GM23338 (cell line): Measurements from ENCODE around the gene THSD4. TPM values are rescaled to one million over a fixed set of nuclear protein-coding genes. Genes with fewer than 3 reads are reported as not detected.

Experiments
- ATAC-seq: fragments of 200-7000 bp; cut with Tn5 transposase; 3 replicates; pipeline ENCODE4 v1.9.1; 2020
- DNase-seq: peaks from one replicate; pipeline ENCODE4 v3.0.0-alpha.2; 2015; ENCODE audit warnings: low spot score
- H2AFZ ChIP-seq: fragments of 200-600 bp; sonication (generic); 2 replicates; pipeline ENCODE4 v1.8.0; 2016; ENCODE audit warnings: antibody characterized with exemption, mild to moderate bottlenecking, moderate library complexity
- H3F3A ChIP-seq: fragments of 200-600 bp; sonication (generic); replicated peaks from 2 replicates; pipeline ENCODE4 v1.8.0; 2017; ENCODE audit warnings: antibody characterized with exemption, mixed run types, low read depth
- H3K27ac ChIP-seq: fragments of 200-600 bp; sonication (generic); 2 replicates; pipeline ENCODE4 v1.6.1; 2016; ENCODE audit warnings: low read depth
- H3K27me3 ChIP-seq: fragments of 200-600 bp; sonication (generic); 2 replicates; pipeline ENCODE4 v1.8.0; 2016; ENCODE audit warnings: mild to moderate bottlenecking, mixed run types, moderate library complexity; ENCODE audit not compliant: insufficient read depth
- H3K36me3 ChIP-seq: fragments of 200-600 bp; sonication (generic); 2 replicates; pipeline ENCODE4 v1.8.0; 2016; ENCODE audit warnings: mild to moderate bottlenecking; ENCODE audit not compliant: insufficient read depth
- H3K4me1 ChIP-seq: fragments of 200-600 bp; sonication (generic); 2 replicates; pipeline ENCODE4 v1.8.0; 2016; ENCODE audit warnings: mild to moderate bottlenecking, moderate library complexity; ENCODE audit not compliant: insufficient read depth
- H3K4me2 ChIP-seq: fragments of 200-600 bp; sonication (generic); 2 replicates; pipeline ENCODE4 v1.7.1; 2017; ENCODE audit warnings: mixed run types
- H3K4me3 ChIP-seq: fragments of 200-600 bp; sonication (generic); 2 replicates; pipeline ENCODE4 v1.6.1; 2016; ENCODE audit warnings: mixed run types
- H3K79me2 ChIP-seq: fragments of 200-600 bp; sonication (generic); replicated peaks from 2 replicates; pipeline ENCODE4 v1.8.0; 2017; ENCODE audit warnings: mild to moderate bottlenecking; ENCODE audit not compliant: insufficient read depth
- H3K9me2 ChIP-seq: fragments of 200-600 bp; sonication (generic); 2 replicates; pipeline ENCODE4 v1.8.0; 2017; ENCODE audit not compliant: insufficient read depth
- H4K20me1 ChIP-seq: fragments of 200-600 bp; sonication (generic); replicated peaks from 2 replicates; pipeline ENCODE4 v1.8.0; 2017; ENCODE audit warnings: mild to moderate bottlenecking; ENCODE audit not compliant: insufficient read depth
- H3K27ac Mint-ChIP-seq: 2 replicates; pipeline ENCODE4 v1.8.0; 2020; ENCODE audit warnings: inconsistent platforms, mild to moderate bottlenecking, moderate library complexity, mixed read lengths
- H3K27me3 Mint-ChIP-seq: 3 replicates; pipeline ENCODE4 v1.8.0; 2022; ENCODE audit warnings: low read depth, mild to moderate bottlenecking, moderate library complexity, mixed read lengths, inconsistent platforms; ENCODE audit not compliant: insufficient read depth, poor library complexity
- H3K36me3 Mint-ChIP-seq: 3 replicates; pipeline ENCODE4 v1.8.0; 2021; ENCODE audit warnings: low read depth, mild to moderate bottlenecking, inconsistent platforms, moderate library complexity, mixed read lengths
- H3K4me1 Mint-ChIP-seq: 3 replicates; pipeline ENCODE4 v1.8.0; 2020; ENCODE audit warnings: mild to moderate bottlenecking, inconsistent platforms, mixed read lengths
- H3K4me3 Mint-ChIP-seq: 3 replicates; pipeline ENCODE4 v1.8.0; 2021; ENCODE audit warnings: moderate library complexity, mild to moderate bottlenecking, inconsistent platforms, mixed read lengths
- H3K9me3 Mint-ChIP-seq: 3 replicates; pipeline ENCODE4 v1.8.0; 2020; ENCODE audit warnings: moderate library complexity, mild to moderate bottlenecking, inconsistent platforms, mixed read lengths
- CREB1 ChIP-seq: fragments of 250-450 bp; sonication (Bioruptor Pico); IDR thresholded peaks from 2 replicates; pipeline ENCODE4 v1.5.0; 2020; ENCODE audit warnings: low read depth, mild to moderate bottlenecking, moderate library complexity
- EZH2 ChIP-seq: fragments of 200-600 bp; sonication (generic); IDR thresholded peaks from one replicate; pipeline ENCODE4 v1.8.0; 2017; ENCODE audit warnings: antibody characterized with exemption, mild to moderate bottlenecking, low read depth; ENCODE audit not compliant: unreplicated experiment
- EZH2phosphoT487 ChIP-seq: fragments of 200-600 bp; sonication (generic); IDR thresholded peaks from one replicate; pipeline ENCODE4 v1.8.1; 2018; ENCODE audit warnings: antibody characterized with exemption; ENCODE audit not compliant: unreplicated experiment
- JUNB ChIP-seq: IDR thresholded peaks from one replicate; pipeline ENCODE4 v1.6.1; 2016; ENCODE audit warnings: antibody characterized with exemption; ENCODE audit not compliant: unreplicated experiment
- NANOG ChIP-seq: IDR thresholded peaks from 2 replicates; pipeline ENCODE4 v1.6.1; 2016; ENCODE audit warnings: antibody characterized with exemption, borderline replicate concordance
- ZNF331 ChIP-seq: fragments of 250-450 bp; sonication (Bioruptor Pico); IDR thresholded peaks from 2 replicates; pipeline ENCODE4 v1.5.0; 2020; ENCODE audit warnings: low read depth, mild to moderate bottlenecking, moderate library complexity
- polyA plus RNA-seq: library from polyadenylated mRNA; unstranded; fragments of >200 nt; fragmentation: Nextera tagmentation; extraction: Ambion mirVana; gene quantifications from 2 replicates; pipeline ENCODE4 v1.2.1, GENCODE V29; 2016
- total RNA-seq: library from RNA; depleted of rRNA; stranded (reverse); fragments of >200 nt; shearing (Covaris generic); gene quantifications from 2 replicates; pipeline ENCODE4 v1.2.3, GENCODE V29; 2014
- TF ChIP-seq, protein P1 (sequence below): fragments of 250-450 bp; sonication (Bioruptor Pico); IDR thresholded peaks from 2 replicates; pipeline ENCODE4 v1.5.0; 2020; ENCODE audit warnings: mild to moderate bottlenecking, moderate library complexity
- TF ChIP-seq, protein P2 (sequence below), 2 experiments: fragments of 200-600 bp in 1 of 2; sonication (generic) in 1 of 2; conservative IDR thresholded peaks; 2 replicates each; pipeline versions ENCODE4 v1.5.1 to v1.6.1; 2016 to 2017; ENCODE audit warnings: antibody characterized with exemption in 2 of 2, low read depth in 2 of 2, mild to moderate bottlenecking in 2 of 2, moderate library complexity in 1 of 2
- TF ChIP-seq, protein P3 (sequence below): IDR thresholded peaks from one replicate; pipeline ENCODE4 v1.6.1; 2018; ENCODE audit warnings: antibody characterized with exemption; ENCODE audit not compliant: unreplicated experiment

Gene THSD4
- total and polyA plus RNA-seq, 2 experiments from 2014 or later, result 2.0 to 7.4 TPM

DNA sequence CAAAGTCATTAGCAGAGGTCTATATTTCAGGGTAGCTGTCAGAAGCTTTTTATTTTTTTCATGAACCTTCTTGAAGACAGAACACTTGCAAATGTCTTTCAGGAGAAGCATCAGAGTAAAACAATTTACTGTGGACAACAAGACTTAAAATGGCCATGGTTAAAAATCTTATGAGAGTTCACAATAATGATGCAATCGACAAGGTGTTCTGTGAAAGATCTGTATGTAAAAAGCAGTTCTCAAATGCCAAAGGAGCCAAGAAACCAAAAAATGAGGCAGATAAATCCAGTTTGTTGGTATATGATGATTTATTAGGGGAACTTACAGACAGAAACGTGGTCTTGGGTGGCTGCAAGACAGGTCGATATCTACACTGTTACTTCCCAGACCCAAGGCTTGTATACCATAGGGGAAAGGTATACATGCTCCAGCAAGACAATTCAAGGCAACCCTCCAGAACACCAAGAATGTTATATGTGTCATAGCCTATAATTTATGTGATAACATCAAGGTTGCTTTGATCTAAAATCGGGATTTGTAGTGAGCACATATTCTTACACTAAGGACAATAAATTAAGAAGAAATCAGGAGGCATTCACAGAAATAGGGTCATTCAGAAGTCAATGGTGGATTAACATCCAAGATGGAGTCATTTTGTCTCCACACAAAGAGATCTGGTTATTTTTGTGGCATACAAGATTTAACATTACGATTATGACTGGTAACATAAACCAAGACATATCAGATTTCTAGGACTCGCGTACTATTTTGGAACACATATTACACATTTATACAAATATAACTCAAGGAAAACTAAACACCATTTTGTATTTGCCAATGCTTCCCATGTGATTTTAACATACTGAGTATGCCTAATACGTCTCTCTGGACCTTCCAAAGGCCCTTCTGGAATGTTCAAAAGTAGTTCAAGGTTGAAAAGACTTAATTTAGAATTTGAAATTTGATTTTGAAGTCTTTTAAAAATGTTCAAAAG lies 316.4 kb downstream of the THSD4 start:
- peaks cover 7% of the 10 kb centered on the region for H3K27me3 Mint-ChIP-seq
- Histone ChIP-seq H3K9me2 (no peaks in the 10 kb centered on the region), H3K4me1 (peaks cover 19% of the 10 kb centered on the region), H4K20me1 (no peaks in the 10 kb centered on the region), H3K36me3 (no peaks in the 10 kb centered on the region), H3K27ac (0 out of 2 replicates have a peak overlapping the region, but pooled peaks have one; percentile 30), H3K4me3 (no peak overlapping the region), H3K27me3 (no peaks in the 10 kb centered on the region), H2AFZ (no peak overlapping the region), H3K4me2 (no peak overlapping the region), H3F3A (no peaks in the 10 kb centered on the region), H3K79me2 (no peaks in the 10 kb centered on the region)
- no peak overlapping the region for H3K4me3 Mint-ChIP-seq
- H3K27ac Mint-ChIP-seq, result no peak overlapping the region
- no peak for DNase-seq
- peaks cover 3% of the 10 kb centered on the region; the same call in 2 of the 3 replicates for H3K36me3 Mint-ChIP-seq
- no peaks in the 10 kb centered on the region; the same call in 2 of the 3 replicates for H3K9me3 Mint-ChIP-seq
- no peak for ATAC-seq
- TF ChIP-seq EZH2 (no peak), JUNB (no peak), EZH2phosphoT487 (no peak), ZNF331 (no peak), CREB1 (CRISPR knock-in tag) (no peak), NANOG (no peak)
- TF ChIP-seq, protein P1, sequence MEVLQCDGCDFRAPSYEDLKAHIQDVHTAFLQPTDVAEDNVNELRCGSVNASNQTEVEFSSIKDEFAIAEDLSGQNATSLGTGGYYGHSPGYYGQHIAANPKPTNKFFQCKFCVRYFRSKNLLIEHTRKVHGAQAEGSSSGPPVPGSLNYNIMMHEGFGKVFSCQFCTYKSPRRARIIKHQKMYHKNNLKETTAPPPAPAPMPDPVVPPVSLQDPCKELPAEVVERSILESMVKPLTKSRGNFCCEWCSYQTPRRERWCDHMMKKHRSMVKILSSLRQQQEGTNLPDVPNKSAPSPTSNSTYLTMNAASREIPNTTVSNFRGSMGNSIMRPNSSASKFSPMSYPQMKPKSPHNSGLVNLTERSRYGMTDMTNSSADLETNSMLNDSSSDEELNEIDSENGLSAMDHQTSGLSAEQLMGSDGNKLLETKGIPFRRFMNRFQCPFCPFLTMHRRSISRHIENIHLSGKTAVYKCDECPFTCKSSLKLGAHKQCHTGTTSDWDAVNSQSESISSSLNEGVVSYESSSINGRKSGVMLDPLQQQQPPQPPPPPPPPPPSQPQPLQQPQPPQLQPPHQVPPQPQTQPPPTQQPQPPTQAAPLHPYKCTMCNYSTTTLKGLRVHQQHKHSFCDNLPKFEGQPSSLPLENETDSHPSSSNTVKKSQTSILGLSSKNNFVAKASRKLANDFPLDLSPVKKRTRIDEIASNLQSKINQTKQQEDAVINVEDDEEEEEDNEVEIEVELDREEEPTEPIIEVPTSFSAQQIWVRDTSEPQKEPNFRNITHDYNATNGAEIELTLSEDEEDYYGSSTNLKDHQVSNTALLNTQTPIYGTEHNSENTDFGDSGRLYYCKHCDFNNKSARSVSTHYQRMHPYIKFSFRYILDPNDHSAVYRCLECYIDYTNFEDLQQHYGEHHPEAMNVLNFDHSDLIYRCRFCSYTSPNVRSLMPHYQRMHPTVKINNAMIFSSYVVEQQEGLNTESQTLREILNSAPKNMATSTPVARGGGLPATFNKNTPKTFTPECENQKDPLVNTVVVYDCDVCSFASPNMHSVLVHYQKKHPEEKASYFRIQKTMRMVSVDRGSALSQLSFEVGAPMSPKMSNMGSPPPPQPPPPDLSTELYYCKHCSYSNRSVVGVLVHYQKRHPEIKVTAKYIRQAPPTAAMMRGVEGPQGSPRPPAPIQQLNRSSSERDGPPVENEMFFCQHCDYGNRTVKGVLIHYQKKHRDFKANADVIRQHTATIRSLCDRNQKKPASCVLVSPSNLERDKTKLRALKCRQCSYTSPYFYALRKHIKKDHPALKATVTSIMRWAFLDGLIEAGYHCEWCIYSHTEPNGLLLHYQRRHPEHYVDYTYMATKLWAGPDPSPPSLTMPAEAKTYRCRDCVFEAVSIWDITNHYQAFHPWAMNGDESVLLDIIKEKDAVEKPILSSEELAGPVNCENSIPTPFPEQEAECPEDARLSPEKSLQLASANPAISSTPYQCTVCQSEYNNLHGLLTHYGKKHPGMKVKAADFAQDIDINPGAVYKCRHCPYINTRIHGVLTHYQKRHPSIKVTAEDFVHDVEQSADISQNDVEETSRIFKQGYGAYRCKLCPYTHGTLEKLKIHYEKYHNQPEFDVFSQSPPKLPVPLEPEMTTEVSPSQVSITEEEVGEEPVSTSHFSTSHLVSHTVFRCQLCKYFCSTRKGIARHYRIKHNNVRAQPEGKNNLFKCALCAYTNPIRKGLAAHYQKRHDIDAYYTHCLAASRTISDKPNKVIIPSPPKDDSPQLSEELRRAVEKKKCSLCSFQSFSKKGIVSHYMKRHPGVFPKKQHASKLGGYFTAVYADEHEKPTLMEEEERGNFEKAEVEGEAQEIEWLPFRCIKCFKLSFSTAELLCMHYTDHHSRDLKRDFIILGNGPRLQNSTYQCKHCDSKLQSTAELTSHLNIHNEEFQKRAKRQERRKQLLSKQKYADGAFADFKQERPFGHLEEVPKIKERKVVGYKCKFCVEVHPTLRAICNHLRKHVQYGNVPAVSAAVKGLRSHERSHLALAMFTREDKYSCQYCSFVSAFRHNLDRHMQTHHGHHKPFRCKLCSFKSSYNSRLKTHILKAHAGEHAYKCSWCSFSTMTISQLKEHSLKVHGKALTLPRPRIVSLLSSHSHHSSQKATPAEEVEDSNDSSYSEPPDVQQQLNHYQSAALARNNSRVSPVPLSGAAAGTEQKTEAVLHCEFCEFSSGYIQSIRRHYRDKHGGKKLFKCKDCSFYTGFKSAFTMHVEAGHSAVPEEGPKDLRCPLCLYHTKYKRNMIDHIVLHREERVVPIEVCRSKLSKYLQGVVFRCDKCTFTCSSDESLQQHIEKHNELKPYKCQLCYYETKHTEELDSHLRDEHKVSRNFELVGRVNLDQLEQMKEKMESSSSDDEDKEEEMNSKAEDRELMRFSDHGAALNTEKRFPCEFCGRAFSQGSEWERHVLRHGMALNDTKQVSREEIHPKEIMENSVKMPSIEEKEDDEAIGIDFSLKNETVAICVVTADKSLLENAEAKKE (CRISPR knock-in tag), result no peak
- TF ChIP-seq, protein P2, sequence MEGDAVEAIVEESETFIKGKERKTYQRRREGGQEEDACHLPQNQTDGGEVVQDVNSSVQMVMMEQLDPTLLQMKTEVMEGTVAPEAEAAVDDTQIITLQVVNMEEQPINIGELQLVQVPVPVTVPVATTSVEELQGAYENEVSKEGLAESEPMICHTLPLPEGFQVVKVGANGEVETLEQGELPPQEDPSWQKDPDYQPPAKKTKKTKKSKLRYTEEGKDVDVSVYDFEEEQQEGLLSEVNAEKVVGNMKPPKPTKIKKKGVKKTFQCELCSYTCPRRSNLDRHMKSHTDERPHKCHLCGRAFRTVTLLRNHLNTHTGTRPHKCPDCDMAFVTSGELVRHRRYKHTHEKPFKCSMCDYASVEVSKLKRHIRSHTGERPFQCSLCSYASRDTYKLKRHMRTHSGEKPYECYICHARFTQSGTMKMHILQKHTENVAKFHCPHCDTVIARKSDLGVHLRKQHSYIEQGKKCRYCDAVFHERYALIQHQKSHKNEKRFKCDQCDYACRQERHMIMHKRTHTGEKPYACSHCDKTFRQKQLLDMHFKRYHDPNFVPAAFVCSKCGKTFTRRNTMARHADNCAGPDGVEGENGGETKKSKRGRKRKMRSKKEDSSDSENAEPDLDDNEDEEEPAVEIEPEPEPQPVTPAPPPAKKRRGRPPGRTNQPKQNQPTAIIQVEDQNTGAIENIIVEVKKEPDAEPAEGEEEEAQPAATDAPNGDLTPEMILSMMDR (conservative IDR thresholded peaks at IDR 0.05; ENCODE audit: low read depth in 2 of 2), result no peak
- TF ChIP-seq, protein P3, sequence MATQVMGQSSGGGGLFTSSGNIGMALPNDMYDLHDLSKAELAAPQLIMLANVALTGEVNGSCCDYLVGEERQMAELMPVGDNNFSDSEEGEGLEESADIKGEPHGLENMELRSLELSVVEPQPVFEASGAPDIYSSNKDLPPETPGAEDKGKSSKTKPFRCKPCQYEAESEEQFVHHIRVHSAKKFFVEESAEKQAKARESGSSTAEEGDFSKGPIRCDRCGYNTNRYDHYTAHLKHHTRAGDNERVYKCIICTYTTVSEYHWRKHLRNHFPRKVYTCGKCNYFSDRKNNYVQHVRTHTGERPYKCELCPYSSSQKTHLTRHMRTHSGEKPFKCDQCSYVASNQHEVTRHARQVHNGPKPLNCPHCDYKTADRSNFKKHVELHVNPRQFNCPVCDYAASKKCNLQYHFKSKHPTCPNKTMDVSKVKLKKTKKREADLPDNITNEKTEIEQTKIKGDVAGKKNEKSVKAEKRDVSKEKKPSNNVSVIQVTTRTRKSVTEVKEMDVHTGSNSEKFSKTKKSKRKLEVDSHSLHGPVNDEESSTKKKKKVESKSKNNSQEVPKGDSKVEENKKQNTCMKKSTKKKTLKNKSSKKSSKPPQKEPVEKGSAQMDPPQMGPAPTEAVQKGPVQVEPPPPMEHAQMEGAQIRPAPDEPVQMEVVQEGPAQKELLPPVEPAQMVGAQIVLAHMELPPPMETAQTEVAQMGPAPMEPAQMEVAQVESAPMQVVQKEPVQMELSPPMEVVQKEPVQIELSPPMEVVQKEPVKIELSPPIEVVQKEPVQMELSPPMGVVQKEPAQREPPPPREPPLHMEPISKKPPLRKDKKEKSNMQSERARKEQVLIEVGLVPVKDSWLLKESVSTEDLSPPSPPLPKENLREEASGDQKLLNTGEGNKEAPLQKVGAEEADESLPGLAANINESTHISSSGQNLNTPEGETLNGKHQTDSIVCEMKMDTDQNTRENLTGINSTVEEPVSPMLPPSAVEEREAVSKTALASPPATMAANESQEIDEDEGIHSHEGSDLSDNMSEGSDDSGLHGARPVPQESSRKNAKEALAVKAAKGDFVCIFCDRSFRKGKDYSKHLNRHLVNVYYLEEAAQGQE, result no peak
- peaks cover 26% of the 10 kb centered on the region for H3K4me1 Mint-ChIP-seq
